NCI-H510A (cell line): ENCODE results near the gene FIGNL1.

Source experiments
- DNase-seq: peaks from one replicate; lab custom pipeline; 2025; lab: John Stamatoyannopoulos, UW

FIGNL1 gene

GRCh38 chr7:50397320-50397970 lies 52.7 kb downstream of the FIGNL1 start:
- DNase-seq = no peak

- DNase-seq = no peak
Measured at GRCh38 chr7:50396856-50397255, 53.3 kb downstream of the FIGNL1 start.

GRCh38 chr7:50394315-50394714 lies 55.8 kb downstream of the FIGNL1 start:
- DNase-seq = no peak
